H1 (cell line): Measurements from ENCODE around the gene USP13. TPM values are rescaled to one million over a fixed set of nuclear protein-coding genes. Genes with fewer than 3 reads are reported as not detected.

Experiments
- BCL11A ChIP-seq, 2 experiments: IDR thresholded peaks; one replicate each; pipeline ENCODE4 v1.6.1; 2011; ENCODE audit warnings: low read depth in 2 of 2, low read length in 2 of 2, mild to moderate bottlenecking in 2 of 2
- BRCA1 ChIP-seq: IDR thresholded peaks from 2 replicates; pipeline ENCODE4 v1.6.1; 2012; ENCODE audit warnings: low read depth, low read length, improper control_type of control experiment
- CHD7 ChIP-seq: fragments of 300-600 bp; sonication (generic); IDR thresholded peaks from 2 replicates; pipeline ENCODE4 v1.7.1; 2012; ENCODE audit warnings: low read length, moderate library complexity, mild to moderate bottlenecking, inconsistent platforms; ENCODE audit not compliant: insufficient replicate concordance
- EP300 ChIP-seq, 2 experiments: IDR thresholded peaks; 1 replicate in 1 of 2; 2 replicates in 1 of 2; pipeline ENCODE4 v1.6.1; 2011 to 2012; ENCODE audit warnings: low read depth in 2 of 2, low read length in 2 of 2, mild to moderate bottlenecking in 2 of 2, borderline replicate concordance in 1 of 2, inconsistent platforms in 1 of 2, moderate library complexity in 1 of 2
- MAFK ChIP-seq: IDR thresholded peaks from 2 replicates; pipeline ENCODE4 v1.6.1; 2012; ENCODE audit warnings: low read depth, mild to moderate bottlenecking, improper control_type of control experiment, low read length
- SUZ12 ChIP-seq: fragments of 200-600 bp; sonication (generic); IDR thresholded peaks from 2 replicates; pipeline ENCODE4 v1.6.1; 2012; ENCODE audit warnings: mild to moderate bottlenecking, inconsistent platforms, low read length, moderate library complexity, mixed read lengths
- ZNF274 ChIP-seq: IDR thresholded peaks from 2 replicates; pipeline ENCODE4 v1.7.0; 2012; ENCODE audit warnings: low read length, borderline replicate concordance; ENCODE audit errors: extremely low read depth
- polyA plus RNA-seq, 7 experiments: library from polyadenylated mRNA; depleted of rRNA in 3 of 7; stranded (reverse) in 5 of 7; unstranded in 2 of 7; fragments of >200 nt in 5 of 7; fragments of 200-250 nt in 2 of 7; gene quantifications; 1 replicate in 5 of 7; 2 replicates in 1 of 7; 4 replicates in 1 of 7; pipeline versions ENCODE4 v1.2.1 to v1.2.3, GENCODE V29; 2011 to 2013; ENCODE audit warnings: missing spikeins in 2 of 7, mixed read lengths in 2 of 7
- total RNA-seq: library from RNA; stranded (reverse); fragmentation: NEBNext Ultra II Directional; extraction: Animal tissue kit (Norgen Biotek cat#: 25700); gene quantifications from 2 replicates; pipeline ENCODE4 v1.2.1, GENCODE V29; 2021

Gene USP13
- total and polyA plus RNA-seq, 2 of the 8 experiments (the other 6 are each of a cell fraction or from before 2014, with no cell fraction given), result 7.9 to 25.9 TPM

- TF ChIP-seq CHD7 (no peak), MAFK (no peak), EP300 (IDR thresholded peaks at IDR 0.05; ENCODE audit: borderline replicate concordance in 1 of 2, low read depth in 2 of 2, low read length in 2 of 2) (no peak), BRCA1 (no peak), SUZ12 (no peak), ZNF274 (no peak), BCL11A (IDR thresholded peaks at IDR 0.05; ENCODE audit: low read depth in 2 of 2, low read length in 2 of 2) (no peak)
Observed at GRCh38 chr3:179622023-179622422, 30.8 kb upstream of the USP13 start (continued).
